NCI-H2227 (cell line): ENCODE results near the gene VWA5B2.
"Not testable (repeated sequence)": the region's sequence is repeated elsewhere in the genome, so short reads cannot be mapped to it uniquely, and the experiment has no call there.

Experiments
- DNase-seq: peaks from one replicate; lab custom pipeline; 2025; ENCODE audit not compliant: unreplicated experiment; lab: John Stamatoyannopoulos, UW

Gene VWA5B2

GRCh38 chr3:184241447-184242296 lies 12.3 kb downstream of the VWA5B2 start:
- DNase-seq = no peak

- no peak for DNase-seq
Observed at GRCh38 chr3:184242297-184242685, 12.9 kb downstream of the VWA5B2 start.

GRCh38 chr3:184248454-184249411 lies 19.3 kb downstream of the VWA5B2 start, which contains the start of gene ALG3:
Gene ALG3 (minus strand): TSS chr3:184248962. CDS start chr3:184248940, 22 bp downstream.
- peak; percentile 94 for DNase-seq

- peak; percentile 98 for DNase-seq
Observed at GRCh38 chr3:184249412-184250166, 20.2 kb downstream of the VWA5B2 start, which contains the start of gene EEF1AKMT4. Gene EEF1AKMT4 (plus strand): TSS chr3:184249672. CDS start chr3:184249695, 23 bp downstream.

GRCh38 chr3:184250167-184250828 lies 20.9 kb downstream of the VWA5B2 start:
- peak; percentile 92 for DNase-seq

GRCh38 chr3:184255291-184256039 lies 26.1 kb downstream of the VWA5B2 start:
- DNase-seq = no peak

- DNase-seq = no peak
Observed at GRCh38 chr3:184257083-184257915, 27.9 kb downstream of the VWA5B2 start.

- no peak for DNase-seq
Observed at GRCh38 chr3:184258926-184259325, 29.5 kb downstream of the VWA5B2 start.

- no peak for DNase-seq
Observed at GRCh38 chr3:184259396-184259877, 30.1 kb downstream of the VWA5B2 start.

GRCh38 chr3:184259878-184260723 lies 30.7 kb downstream of the VWA5B2 start:
- DNase-seq = peak; percentile 46

- peak; percentile 61 for DNase-seq
Observed at GRCh38 chr3:184260724-184261269, 31.4 kb downstream of the VWA5B2 start.

GRCh38 chr3:184261270-184261853 lies 32.0 kb downstream of the VWA5B2 start, which contains the start of gene CAMK2N2:
Gene CAMK2N2 (minus strand): TSS chr3:184261553. CDS start chr3:184261285, 268 bp downstream.
- DNase-seq = peak; percentile 97

- DNase-seq = peak; percentile 74
Observed at GRCh38 chr3:184261854-184262763, 32.7 kb downstream of the VWA5B2 start.

GRCh38 chr3:184262764-184263179 lies 33.4 kb downstream of the VWA5B2 start:
- DNase-seq = no peak

- DNase-seq = not testable (repeated sequence)
Observed at GRCh38 chr3:184267249-184267648, 37.9 kb downstream of the VWA5B2 start.

GRCh38 chr3:184272269-184272668 lies 42.9 kb downstream of the VWA5B2 start:
- no peak for DNase-seq
